Panc1 (cell line): Measurements from ENCODE around the gene KRT4. TPM values are rescaled to one million over a fixed set of nuclear protein-coding genes. Genes with fewer than 3 reads are reported as not detected.

Experiments used
- ATAC-seq: fragments of 200-7000 bp; cut with Tn5 transposase; 2 replicates; pipeline ENCODE4 v1.9.1; 2020; ENCODE audit warnings: mild to moderate bottlenecking, moderate library complexity
- BruUV-seq: library from RNA; stranded (reverse); fragments of 400-500 nt; replicated peaks from 2 replicates; lab custom pipeline; 2021; lab: Mats Ljungman, UMichigan
- CTCF ChIA-PET: fragments of 300-600 bp; sonication (Branson Sonifier 250); formaldehyde crosslinking; loops from one replicate; lab custom pipeline; 2022; ENCODE audit warnings: antibody characterized with exemption; lab: Charles Lee
- POLR2A ChIA-PET: fragments of 300-600 bp; sonication (Branson Sonifier 250); formaldehyde crosslinking; loops from one replicate; lab custom pipeline; 2022; ENCODE audit warnings: antibody characterized with exemption; lab: Charles Lee
- DNase-seq: peaks from one replicate; pipeline ENCODE4 v3.0.0-alpha.2; 2010; ENCODE audit warnings: low read depth, low spot score
- H3K27ac ChIP-seq: 2 replicates; pipeline ENCODE4 v1.5.1; 2011; ENCODE audit warnings: mild to moderate bottlenecking, low read length, inconsistent platforms
- H3K27me3 ChIP-seq: fragments of 200-500 bp; sonication (Bioruptor generic); 2 replicates; pipeline ENCODE4 v1.6.0; 2014; ENCODE audit warnings: low read length, inconsistent platforms; ENCODE audit not compliant: control insufficient read depth, insufficient read depth
- H3K36me3 ChIP-seq: fragments of 200-500 bp; sonication (Bioruptor generic); 2 replicates; pipeline ENCODE4 v1.5.1; 2014; ENCODE audit warnings: inconsistent platforms, mild to moderate bottlenecking, low read length, moderate library complexity; ENCODE audit not compliant: control insufficient read depth, insufficient read depth
- H3K4me1 ChIP-seq: 2 replicates; pipeline ENCODE4 v1.5.1; 2011; ENCODE audit warnings: inconsistent platforms, mild to moderate bottlenecking, low read length, moderate library complexity; ENCODE audit not compliant: control insufficient read depth, insufficient read depth
- H3K4me3 ChIP-seq, 2 experiments: 2 replicates each; pipeline ENCODE4 v1.5.1; 2011 to 2012; ENCODE audit warnings: low read depth in 2 of 2, low read length in 2 of 2, mild to moderate bottlenecking in 2 of 2, inconsistent platforms in 1 of 2, moderate library complexity in 1 of 2
- H3K9me3 ChIP-seq: fragments of 200-500 bp; sonication (Bioruptor generic); 2 replicates; pipeline ENCODE4 v1.5.1; 2014; ENCODE audit warnings: low read depth, mild to moderate bottlenecking, inconsistent platforms, low read length, moderate library complexity; ENCODE audit not compliant: control insufficient read depth, insufficient read depth
- POLR2AphosphoS5 ChIP-seq: IDR thresholded peaks from 2 replicates; pipeline ENCODE4 v1.6.1; 2012; ENCODE audit warnings: mild to moderate bottlenecking, low read depth, low read length, moderate library complexity
- SIN3A ChIP-seq: IDR thresholded peaks from 2 replicates; pipeline ENCODE4 v1.6.1; 2012; ENCODE audit warnings: low read depth, mild to moderate bottlenecking, low read length, moderate library complexity, borderline replicate concordance; ENCODE audit not compliant: insufficient read depth
- TCF7L2 ChIP-seq: IDR thresholded peaks from 2 replicates; pipeline ENCODE4 v1.6.1; 2011; ENCODE audit warnings: mild to moderate bottlenecking, low read depth, low read length, inconsistent platforms
- in situ Hi-C: cut with HindIII; loops from 2 replicates; pipeline ENCODE4 v1.10.0; 2016; ENCODE audit warnings: low sequenced_read_pairs, low pct_unique_long_range_greater_than_20kb
- intact Hi-C: fragments of 100-400 bp; cut with micrococcal nuclease; formaldehyde crosslinking; loops from one replicate; pipeline ENCODE4 v1.10.0; 2022; ENCODE audit not compliant: unreplicated experiment
- total RNA-seq: library from RNA; stranded (reverse); gene quantifications from one replicate; pipeline ENCODE4 v1.2.1, GENCODE V29; 2021; ENCODE audit not compliant: unreplicated experiment
- TF ChIP-seq, protein P1 (sequence below): fragments of 450-650 bp; IDR thresholded peaks from 2 replicates; pipeline ENCODE4 v1.5.1; 2017; ENCODE audit warnings: mild to moderate bottlenecking
- TF ChIP-seq, protein P2 (sequence below), 2 experiments: IDR thresholded peaks; 2 replicates each; pipeline ENCODE4 v1.6.1; 2011 to 2012; ENCODE audit warnings: low read depth in 2 of 2, control low read depth in 1 of 2, low read length in 1 of 2, mild to moderate bottlenecking in 1 of 2, moderate library complexity in 1 of 2; ENCODE audit not compliant: insufficient read depth in 1 of 2

KRT4 gene
- total RNA-seq, 1 experiment from 2014 or later = 0.15 TPM

DNA sequence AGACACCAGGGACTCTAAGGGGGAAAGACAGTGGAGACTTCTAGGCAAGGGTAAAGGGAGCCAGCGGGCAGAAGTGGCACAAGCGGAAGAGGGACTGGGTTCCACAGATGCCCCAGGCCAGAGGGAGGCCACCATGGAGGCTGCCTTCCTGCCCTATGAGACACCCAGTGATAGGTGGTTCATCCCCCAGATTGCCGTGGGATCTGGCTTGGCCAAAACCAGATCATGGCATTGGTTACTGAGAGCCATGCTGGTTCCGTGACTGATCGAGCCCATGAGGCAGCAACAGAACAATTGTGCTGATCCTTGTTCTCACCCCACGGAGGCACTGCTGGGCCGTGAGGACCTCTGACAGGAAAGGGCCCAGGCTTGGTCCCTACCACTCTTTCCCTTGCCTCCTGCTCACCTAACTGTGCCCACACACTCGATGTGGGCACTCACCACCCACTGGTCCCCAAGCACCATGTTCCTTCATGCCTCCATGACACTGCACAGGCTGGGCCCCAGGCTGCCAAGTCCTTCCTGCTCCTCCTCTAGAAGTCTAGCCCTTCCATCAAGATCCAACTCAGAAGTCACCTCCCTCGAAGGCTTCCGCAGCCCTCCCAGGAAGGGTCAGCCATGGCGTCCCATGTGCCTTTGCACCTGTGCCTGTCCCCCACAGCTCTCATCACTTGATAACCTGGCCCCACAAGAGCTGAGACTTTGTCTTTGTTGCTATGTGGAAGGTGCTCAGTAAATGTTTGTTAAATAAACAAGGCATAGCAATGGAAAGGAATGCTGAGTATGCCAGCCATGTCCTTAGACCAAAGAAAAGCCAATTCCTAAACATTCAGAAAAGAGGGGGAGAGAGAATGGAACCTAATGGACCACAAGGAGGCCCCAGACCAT, 12.9 kb upstream of the KRT4 start:
- H3K36me3 ChIP-seq = no peaks in the 10 kb centered on the region
- H3K4me1 ChIP-seq = peaks cover 7% of the 10 kb centered on the region
- no peak for DNase-seq
- TF ChIP-seq SIN3A (no peak), POLR2AphosphoS5 (no peak), TCF7L2 (no peak)
- TF ChIP-seq, protein P1, sequence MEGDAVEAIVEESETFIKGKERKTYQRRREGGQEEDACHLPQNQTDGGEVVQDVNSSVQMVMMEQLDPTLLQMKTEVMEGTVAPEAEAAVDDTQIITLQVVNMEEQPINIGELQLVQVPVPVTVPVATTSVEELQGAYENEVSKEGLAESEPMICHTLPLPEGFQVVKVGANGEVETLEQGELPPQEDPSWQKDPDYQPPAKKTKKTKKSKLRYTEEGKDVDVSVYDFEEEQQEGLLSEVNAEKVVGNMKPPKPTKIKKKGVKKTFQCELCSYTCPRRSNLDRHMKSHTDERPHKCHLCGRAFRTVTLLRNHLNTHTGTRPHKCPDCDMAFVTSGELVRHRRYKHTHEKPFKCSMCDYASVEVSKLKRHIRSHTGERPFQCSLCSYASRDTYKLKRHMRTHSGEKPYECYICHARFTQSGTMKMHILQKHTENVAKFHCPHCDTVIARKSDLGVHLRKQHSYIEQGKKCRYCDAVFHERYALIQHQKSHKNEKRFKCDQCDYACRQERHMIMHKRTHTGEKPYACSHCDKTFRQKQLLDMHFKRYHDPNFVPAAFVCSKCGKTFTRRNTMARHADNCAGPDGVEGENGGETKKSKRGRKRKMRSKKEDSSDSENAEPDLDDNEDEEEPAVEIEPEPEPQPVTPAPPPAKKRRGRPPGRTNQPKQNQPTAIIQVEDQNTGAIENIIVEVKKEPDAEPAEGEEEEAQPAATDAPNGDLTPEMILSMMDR = no peak
- TF ChIP-seq, protein P2, sequence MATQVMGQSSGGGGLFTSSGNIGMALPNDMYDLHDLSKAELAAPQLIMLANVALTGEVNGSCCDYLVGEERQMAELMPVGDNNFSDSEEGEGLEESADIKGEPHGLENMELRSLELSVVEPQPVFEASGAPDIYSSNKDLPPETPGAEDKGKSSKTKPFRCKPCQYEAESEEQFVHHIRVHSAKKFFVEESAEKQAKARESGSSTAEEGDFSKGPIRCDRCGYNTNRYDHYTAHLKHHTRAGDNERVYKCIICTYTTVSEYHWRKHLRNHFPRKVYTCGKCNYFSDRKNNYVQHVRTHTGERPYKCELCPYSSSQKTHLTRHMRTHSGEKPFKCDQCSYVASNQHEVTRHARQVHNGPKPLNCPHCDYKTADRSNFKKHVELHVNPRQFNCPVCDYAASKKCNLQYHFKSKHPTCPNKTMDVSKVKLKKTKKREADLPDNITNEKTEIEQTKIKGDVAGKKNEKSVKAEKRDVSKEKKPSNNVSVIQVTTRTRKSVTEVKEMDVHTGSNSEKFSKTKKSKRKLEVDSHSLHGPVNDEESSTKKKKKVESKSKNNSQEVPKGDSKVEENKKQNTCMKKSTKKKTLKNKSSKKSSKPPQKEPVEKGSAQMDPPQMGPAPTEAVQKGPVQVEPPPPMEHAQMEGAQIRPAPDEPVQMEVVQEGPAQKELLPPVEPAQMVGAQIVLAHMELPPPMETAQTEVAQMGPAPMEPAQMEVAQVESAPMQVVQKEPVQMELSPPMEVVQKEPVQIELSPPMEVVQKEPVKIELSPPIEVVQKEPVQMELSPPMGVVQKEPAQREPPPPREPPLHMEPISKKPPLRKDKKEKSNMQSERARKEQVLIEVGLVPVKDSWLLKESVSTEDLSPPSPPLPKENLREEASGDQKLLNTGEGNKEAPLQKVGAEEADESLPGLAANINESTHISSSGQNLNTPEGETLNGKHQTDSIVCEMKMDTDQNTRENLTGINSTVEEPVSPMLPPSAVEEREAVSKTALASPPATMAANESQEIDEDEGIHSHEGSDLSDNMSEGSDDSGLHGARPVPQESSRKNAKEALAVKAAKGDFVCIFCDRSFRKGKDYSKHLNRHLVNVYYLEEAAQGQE (IDR thresholded peaks at IDR 0.05; ENCODE audit: insufficient read depth in 1 of 2, low read depth in 2 of 2, low read length in 1 of 2) = no peak
- BruUV-seq = no TSS peak
- H3K4me3 ChIP-seq = no peak overlapping the region
- no peaks in the 10 kb centered on the region for H3K9me3 ChIP-seq
- H3K27ac ChIP-seq = no peak overlapping the region
- no peak for ATAC-seq
- ChIA-PET POLR2A (no interaction called here), CTCF (no interaction called here)
- in situ Hi-C loops = no loop called here
- intact Hi-C loops = no loop called here
- H3K27me3 ChIP-seq = no peaks in the 10 kb centered on the region

DNA sequence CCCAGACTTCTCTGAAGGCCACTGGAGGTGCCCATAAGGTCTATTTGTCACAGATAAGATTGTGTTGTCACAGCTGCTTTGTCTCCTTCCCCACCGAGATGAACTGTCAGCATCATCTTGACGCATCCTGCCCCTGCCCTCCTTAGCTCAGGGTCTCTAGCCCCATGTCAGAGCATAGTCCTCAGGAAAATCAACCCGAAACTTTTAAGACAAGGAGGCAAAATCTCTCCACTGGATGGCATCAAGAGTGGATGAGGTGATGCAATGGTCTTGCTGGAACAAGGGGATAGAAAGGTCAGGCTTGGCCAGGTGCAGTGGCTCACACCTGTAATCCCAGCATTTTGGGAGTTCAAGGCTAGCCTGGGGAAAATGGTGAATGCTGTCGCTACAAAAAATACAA, 12.0 kb upstream of the KRT4 start:
- H3K4me1 ChIP-seq = peaks cover 7% of the 10 kb centered on the region
- H3K9me3 ChIP-seq = no peaks in the 10 kb centered on the region
- H3K27me3 ChIP-seq = no peaks in the 10 kb centered on the region
- H3K36me3 ChIP-seq = no peaks in the 10 kb centered on the region
- DNase-seq (no peak), ATAC-seq (no peak)
- TF ChIP-seq TCF7L2 = no peak
- no peak for TF ChIP-seq SIN3A
- TF ChIP-seq, protein P2 (IDR thresholded peaks at IDR 0.05; ENCODE audit: insufficient read depth in 1 of 2, low read depth in 2 of 2, low read length in 1 of 2) = no peak
- TF ChIP-seq, protein P1 = no peak
- no peak for TF ChIP-seq POLR2AphosphoS5
- intact Hi-C loops (no loop called here), in situ Hi-C loops (no loop called here)
- POLR2A ChIA-PET = no interaction called here
- H3K27ac ChIP-seq = no peak overlapping the region
- CTCF ChIA-PET = no interaction called here
- no peak overlapping the region for H3K4me3 ChIP-seq
- BruUV-seq = no TSS peak
